ENCODE measurements around the gene ZFP92.
"Not testable (repeated sequence)": the region's sequence is repeated elsewhere in the genome, so short reads cannot be mapped to it uniquely, and the experiment has no call there.

Gene ZFP92

GRCh38 chrX:153387345-153387744, 23.9 kb upstream of the ZFP92 start:
- no peak overlapping the region for H3K4me3 ChIP-seq (ENCODE audit: low read length)
- no peak for DNase-seq (ENCODE audit: low read depth)
- TF ChIP-seq, protein P1, sequence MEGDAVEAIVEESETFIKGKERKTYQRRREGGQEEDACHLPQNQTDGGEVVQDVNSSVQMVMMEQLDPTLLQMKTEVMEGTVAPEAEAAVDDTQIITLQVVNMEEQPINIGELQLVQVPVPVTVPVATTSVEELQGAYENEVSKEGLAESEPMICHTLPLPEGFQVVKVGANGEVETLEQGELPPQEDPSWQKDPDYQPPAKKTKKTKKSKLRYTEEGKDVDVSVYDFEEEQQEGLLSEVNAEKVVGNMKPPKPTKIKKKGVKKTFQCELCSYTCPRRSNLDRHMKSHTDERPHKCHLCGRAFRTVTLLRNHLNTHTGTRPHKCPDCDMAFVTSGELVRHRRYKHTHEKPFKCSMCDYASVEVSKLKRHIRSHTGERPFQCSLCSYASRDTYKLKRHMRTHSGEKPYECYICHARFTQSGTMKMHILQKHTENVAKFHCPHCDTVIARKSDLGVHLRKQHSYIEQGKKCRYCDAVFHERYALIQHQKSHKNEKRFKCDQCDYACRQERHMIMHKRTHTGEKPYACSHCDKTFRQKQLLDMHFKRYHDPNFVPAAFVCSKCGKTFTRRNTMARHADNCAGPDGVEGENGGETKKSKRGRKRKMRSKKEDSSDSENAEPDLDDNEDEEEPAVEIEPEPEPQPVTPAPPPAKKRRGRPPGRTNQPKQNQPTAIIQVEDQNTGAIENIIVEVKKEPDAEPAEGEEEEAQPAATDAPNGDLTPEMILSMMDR (conservative IDR thresholded peaks at IDR 0.05; ENCODE audit: low read depth, low read length), result no peak

GRCh38 chrX:153387987-153388721, 23.1 kb upstream of the ZFP92 start:
- TF ChIP-seq, protein P1 (conservative IDR thresholded peaks at IDR 0.05; ENCODE audit: low read depth, low read length), result no peak
- no peak for DNase-seq (ENCODE audit: low read depth)
- H3K4me3 ChIP-seq (ENCODE audit: low read length), result no peak overlapping the region

GRCh38 chrX:153388722-153389459, 22.4 kb upstream of the ZFP92 start:
- TF ChIP-seq, protein P1 (conservative IDR thresholded peaks at IDR 0.05; ENCODE audit: low read depth, low read length), result no peak
- DNase-seq (ENCODE audit: low read depth), result no peak

GRCh38 chrX:153389460-153389768, 21.9 kb upstream of the ZFP92 start:
- not testable (repeated sequence) for DNase-seq (ENCODE audit: low read depth); H3K4me3 ChIP-seq (ENCODE audit: low read length)

More at GRCh38 chrX:153388722-153389459, 22.4 kb upstream of the ZFP92 start:
- no peak overlapping the region for H3K4me3 ChIP-seq (ENCODE audit: low read length)

- H3K4me3 ChIP-seq (ENCODE audit: low read length), result no peak overlapping the region
- DNase-seq (ENCODE audit: low read depth), result no peak
- TF ChIP-seq, protein P1 (conservative IDR thresholded peaks at IDR 0.05; ENCODE audit: low read depth, low read length), result no peak
Observed at GRCh38 chrX:153392642-153393321, 18.5 kb upstream of the ZFP92 start.

DNA sequence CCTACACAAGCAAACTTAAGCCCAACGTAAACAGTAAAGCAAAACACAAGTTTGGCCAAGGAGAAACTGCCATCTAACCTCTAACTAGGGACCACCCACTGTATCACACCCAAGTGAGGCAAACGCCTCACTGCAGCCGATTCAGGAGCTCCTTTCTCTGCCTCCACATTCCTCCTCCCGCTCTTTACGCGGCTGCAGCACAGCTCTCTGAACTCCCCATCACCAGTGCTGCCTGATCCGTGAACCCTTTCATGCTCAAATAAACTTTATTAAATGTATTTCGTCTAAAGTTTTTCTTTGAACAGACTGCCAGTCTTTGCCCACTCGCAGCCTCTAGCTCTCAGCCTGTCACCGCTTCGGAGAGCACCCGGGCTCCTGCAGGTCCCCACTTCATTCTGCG, 16.7 kb upstream of the ZFP92 start:
- no peak overlapping the region for H3K4me3 ChIP-seq (ENCODE audit: low read length)
- TF ChIP-seq, protein P1 (conservative IDR thresholded peaks at IDR 0.05; ENCODE audit: low read depth, low read length), result no peak
- no peak for DNase-seq (ENCODE audit: low read depth)

DNA sequence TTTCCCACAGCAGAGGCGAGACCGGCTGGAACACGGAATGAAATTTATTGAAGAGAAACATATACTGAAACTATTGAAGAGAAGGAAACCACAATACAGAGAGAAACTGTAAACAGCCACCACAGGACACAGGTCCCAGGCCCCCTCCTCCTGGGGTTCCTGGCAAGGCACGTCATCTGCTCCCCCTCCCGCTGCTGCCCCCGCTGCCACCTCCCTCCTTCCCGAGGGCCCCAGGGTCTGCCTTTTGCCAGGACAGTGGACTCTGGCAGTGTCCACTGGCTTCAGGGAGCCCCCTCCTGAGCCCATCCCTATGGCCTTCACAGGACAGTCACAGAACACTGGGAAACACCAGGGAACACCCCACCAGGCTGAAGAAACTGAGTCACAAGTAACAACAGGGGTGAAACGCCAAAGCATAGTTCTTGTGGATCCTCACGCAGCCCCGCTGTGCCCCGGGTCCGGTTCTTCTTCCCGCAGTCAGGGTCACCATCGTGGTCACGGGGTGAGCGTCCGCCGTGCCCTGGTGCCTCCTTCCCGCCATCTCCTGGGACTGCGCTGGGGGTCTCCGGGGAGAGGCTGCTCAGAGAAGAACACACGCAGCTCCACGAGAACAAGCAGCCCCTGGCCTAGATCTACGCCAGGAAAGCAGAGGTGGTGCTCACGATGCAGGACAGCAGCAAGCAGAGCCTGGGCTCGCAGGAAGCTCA, 15.5 kb upstream of the ZFP92 start:
- TF ChIP-seq, protein P1 (conservative IDR thresholded peaks at IDR 0.05; ENCODE audit: low read depth, low read length), result no peak

More for the DNA sequence above, 15.5 kb upstream of the ZFP92 start:
- no peak overlapping the region for H3K4me3 ChIP-seq (ENCODE audit: low read length)
- DNase-seq (ENCODE audit: low read depth), result no peak

All from retinal pigment epithelial cell (primary cell).